GM18951 (cell line): ENCODE results near the gene TMEM178B.

Experiments used
- POLR2A ChIP-seq: IDR thresholded peaks from 4 replicates; pipeline ENCODE4 v1.6.1; 2011; ENCODE audit warnings: mild to moderate bottlenecking; ENCODE audit not compliant: insufficient read length, insufficient read depth; ENCODE audit errors: extremely low read depth
- in situ Hi-C: fragments of 300-500 bp; cut with MboI; formaldehyde crosslinking; loops from one replicate; pipeline ENCODE4 v1.12.0; 2022; ENCODE audit warnings: low sequenced_read_pairs, mixed read lengths, inconsistent platforms; ENCODE audit not compliant: unreplicated experiment

Gene TMEM178B

DNA sequence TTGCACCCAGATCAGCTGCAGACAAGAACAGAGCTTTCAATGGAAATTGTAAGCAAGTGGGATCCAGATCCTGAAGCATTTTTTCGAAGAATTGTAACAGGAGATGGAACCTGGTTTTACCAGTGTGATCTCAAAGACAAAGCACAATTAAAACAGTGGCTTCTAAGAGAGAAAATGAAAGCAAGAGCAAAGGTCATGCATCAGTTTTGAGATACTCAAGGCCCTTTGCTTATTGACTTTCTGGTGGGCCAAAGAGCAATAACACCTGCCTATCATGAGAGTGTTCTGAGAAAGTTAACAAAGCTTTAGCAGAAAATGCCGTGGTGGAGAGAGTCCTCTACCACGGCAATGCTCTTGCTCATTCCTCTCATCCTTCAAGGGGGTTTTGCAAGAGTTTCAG, 194.8 kb downstream of the TMEM178B start:
- in situ Hi-C loops, result no loop called here
- no peak for TF ChIP-seq POLR2A

DNA sequence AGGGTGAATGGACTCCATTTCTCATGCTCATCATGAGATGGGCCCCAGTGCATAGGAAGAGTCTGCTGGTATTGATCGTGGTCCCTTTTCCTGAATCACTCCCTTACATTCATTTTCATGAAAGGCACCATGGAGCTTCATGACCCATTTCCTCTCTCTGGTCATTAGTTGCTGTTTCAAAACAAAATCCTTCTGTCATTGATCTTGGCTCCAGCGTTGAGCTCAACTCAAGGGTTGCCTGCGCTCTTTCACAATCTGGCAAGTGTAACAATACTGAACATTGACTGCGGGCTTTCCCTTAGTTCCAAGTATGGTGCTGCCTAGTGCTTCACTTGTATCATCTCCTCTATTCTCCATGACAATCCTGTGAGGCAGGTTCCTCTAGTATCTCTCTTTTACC, 197.6 kb downstream of the TMEM178B start:
- TF ChIP-seq POLR2A, result no peak
- in situ Hi-C loops, result no loop called here

DNA sequence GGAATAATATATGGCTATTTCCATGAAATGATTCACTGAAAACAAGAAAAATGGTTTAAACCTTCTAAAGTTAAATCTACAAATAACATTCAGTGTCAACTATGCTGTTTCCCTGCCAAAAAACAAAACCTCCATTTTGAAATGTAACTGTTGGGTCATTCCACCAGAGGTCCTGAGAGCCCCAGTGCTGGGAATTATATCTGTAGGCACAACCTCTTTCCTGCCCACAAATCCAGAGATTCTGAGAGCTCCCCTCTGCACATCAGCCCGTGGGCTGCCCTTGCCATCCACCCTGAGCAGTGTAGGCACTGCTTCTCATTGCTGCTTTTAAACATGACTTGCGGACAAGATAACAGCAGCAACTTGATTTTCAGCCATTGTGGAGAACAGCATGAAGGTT, 198.6 kb downstream of the TMEM178B start:
- TF ChIP-seq POLR2A, result no peak
- in situ Hi-C loops, result no loop called here

DNA sequence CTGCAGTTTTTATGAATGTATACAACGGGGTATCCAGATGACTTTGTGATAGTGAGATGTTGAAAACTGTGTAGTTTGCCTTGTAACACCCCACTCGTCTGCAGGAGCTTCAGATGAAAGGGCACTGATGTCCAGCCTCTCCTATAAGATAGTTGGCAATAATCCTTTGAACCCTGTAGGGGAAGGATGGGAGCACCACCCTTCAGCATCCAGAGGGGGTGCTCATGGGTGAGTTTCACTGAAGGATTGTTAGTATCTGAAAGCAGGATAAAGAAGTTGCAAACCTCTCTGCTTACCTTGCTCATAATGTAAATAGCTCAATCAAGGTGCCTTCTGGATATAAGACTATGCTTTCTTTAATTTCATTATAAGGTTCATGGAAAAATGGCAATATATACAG, 201.5 kb downstream of the TMEM178B start:
- no peak for TF ChIP-seq POLR2A
- in situ Hi-C loops, result no loop called here

DNA sequence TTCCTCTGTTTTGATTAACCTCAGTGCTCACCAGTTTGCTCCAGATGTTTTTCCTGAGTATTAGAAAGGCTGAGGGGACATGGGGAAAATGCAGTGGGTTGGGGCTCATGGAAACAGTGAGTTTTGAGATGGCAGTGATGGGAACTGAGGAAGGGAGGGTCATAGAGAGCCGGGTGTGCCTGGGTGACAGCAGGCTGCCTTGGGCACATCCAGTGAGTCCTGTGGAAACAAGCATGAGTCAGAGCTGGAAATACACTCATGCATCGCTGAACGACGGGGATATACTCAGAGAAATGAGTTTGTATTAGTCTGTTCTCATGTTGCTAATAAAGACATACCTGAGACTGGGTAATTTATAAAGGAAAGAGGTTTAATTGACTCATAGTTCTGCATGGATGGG, 202.2 kb downstream of the TMEM178B start:
- no peak for TF ChIP-seq POLR2A
- in situ Hi-C loops, result no loop called here

DNA sequence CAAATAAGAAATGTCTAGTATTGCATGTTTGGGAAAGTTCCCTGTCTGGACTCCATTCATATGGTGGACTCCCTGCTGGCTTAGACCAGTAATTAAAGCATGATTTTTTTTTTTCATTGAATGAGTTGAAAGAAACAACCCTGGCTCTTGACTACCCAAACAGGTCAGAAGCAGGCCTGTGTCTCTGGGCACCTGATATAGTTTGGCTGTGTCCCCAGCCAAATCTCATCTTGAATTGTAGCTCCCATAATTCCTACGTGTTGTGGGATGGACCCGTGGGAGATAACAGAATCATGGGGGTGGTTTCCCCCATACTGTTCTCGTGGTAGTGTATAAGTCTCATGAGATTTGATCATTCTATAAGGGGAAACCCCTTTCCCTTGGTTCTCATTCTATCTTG, 206.2 kb downstream of the TMEM178B start:
- in situ Hi-C loops, result no loop called here
- no peak for TF ChIP-seq POLR2A

DNA sequence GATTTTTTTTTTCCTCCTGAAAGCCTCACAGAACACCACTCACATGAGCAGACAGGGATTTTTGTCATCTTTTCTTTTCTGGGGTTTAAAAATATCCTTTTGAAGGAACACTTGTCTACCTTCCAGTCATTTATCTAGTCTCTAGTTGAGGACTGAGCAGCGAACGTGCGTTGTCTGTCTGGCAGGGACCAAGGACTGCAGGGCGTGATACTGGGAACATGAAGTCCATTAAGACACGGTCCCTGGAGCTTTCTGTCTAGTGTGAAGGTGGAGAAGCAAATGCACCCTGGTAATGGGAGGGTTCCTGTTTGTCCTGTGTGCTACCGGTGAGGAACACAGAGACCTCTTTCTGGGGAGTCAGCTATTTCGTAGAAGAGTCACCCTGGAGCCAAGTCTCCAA, 207.4 kb downstream of the TMEM178B start:
- in situ Hi-C loops, result no loop called here
- TF ChIP-seq POLR2A, result no peak

DNA sequence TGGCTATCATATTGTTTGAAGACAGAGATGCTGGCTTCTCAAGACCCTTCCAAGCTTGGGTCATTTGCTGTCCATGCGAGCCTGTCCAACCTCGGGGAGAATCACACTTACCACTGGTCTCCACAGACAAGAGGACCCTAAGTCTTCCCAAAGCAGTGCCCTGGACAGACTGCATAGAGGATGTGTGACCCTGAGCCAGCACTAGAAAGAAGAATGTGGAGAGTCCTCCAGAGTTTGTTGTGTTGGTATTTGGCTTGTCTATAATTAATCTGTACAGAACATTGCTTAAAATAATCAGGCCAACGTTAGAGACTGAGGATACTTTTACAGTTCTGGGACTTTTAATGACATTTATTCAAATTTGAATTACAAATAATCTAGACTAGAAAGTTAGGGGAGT, 212.7 kb downstream of the TMEM178B start:
- in situ Hi-C loops, result no loop called here
- TF ChIP-seq POLR2A, result no peak

DNA sequence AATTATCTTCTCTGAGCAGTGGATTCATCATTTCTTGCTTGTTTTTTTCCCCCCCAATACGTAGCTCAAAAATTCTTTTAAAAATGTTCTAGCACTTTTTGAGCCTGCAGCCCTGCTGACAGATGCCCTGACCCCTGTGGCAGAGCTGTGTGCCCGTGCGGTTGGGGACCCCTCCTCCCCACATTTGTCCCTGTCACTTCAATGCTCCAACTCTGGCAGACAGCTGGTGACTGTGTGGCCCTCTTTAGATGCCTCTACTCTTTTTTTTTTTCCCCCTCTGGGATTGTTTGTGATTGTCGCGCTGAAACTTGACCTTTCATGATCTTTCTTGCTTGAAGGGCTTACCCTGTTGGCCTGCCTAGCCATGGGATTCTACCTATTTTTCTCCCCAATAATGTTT, 214.1 kb downstream of the TMEM178B start:
- TF ChIP-seq POLR2A, result no peak

DNA sequence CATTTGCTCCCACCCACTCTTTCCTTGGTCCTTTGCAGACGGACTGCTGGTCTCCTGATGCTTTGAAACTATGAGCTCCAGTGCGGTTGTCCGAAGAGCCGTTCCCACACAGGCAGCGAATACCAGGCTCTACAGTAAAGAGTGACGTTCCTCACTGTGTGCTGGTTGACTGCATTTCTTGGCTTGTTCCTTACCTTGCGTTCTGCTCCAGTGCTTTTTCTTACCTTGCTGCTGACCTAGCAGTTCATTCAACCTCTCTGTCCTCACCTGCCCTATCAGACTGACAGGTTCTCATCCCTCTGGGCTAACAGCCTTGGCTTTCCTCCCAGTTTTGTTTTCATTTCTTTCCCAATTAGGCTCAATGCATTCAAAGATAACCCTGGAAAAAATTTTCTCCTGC, 214.8 kb downstream of the TMEM178B start:
- in situ Hi-C loops, result no loop called here
- no peak for TF ChIP-seq POLR2A

More for the DNA sequence above, 214.1 kb downstream of the TMEM178B start:
- in situ Hi-C loops, result no loop called here

DNA sequence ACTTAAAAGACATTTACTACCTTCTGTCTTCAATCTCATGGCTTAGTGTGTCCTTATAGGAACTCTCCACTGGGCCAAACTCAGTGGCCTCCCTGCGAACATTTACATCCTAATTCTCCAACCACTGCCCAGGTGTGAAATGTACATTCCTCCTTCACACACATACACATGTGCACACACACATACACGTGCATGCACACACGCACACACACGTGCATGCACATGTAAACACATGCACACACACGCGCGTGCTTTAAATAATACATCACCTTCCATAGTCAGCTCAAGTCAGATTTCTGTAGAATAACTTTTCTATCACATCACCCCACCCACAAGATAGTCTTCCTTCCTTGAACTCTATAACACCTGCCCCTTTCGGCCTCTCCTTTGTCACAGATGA, 216.5 kb downstream of the TMEM178B start:
- no peak for TF ChIP-seq POLR2A
- in situ Hi-C loops, result no loop called here

DNA sequence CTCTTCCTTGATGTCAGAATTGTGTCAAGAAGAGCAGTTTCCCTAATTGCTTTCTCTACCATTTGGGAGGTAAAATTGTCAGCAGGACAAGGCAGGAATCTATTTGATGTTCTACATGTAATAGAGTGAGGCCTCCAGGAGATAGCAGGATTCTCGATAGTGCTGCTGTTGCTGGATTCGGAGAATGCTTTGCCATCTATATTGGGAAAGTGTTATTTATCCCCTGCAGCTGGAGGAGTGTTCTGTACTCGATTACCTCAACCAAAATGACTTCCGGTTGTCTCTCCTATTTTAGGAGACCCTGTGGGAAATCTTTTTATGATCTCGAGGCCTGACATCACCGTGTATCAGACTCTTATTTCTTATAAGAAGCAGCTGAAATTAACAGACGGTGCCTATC, 217.1 kb downstream of the TMEM178B start:
- TF ChIP-seq POLR2A, result no peak
- in situ Hi-C loops, result no loop called here

DNA sequence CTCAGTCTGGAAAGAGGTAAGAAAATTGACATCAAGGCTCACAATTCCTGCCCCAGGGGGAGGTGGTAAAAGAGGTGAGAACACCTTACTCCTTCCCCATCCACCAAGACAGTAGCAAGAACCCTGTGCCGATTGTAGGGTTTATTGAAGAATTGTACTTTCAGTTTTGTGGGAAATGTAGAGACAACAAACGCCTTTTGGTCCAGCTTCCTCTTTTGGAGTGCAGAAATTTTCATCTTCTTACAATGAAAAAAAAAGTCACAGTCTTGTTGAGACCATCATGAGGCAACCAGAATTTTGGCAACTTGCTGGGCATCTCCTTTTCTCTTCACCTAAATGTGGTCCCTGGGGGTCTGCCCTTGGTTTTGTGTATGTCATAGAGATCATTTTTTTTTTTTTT, 217.7 kb downstream of the TMEM178B start:
- TF ChIP-seq POLR2A, result no peak

DNA sequence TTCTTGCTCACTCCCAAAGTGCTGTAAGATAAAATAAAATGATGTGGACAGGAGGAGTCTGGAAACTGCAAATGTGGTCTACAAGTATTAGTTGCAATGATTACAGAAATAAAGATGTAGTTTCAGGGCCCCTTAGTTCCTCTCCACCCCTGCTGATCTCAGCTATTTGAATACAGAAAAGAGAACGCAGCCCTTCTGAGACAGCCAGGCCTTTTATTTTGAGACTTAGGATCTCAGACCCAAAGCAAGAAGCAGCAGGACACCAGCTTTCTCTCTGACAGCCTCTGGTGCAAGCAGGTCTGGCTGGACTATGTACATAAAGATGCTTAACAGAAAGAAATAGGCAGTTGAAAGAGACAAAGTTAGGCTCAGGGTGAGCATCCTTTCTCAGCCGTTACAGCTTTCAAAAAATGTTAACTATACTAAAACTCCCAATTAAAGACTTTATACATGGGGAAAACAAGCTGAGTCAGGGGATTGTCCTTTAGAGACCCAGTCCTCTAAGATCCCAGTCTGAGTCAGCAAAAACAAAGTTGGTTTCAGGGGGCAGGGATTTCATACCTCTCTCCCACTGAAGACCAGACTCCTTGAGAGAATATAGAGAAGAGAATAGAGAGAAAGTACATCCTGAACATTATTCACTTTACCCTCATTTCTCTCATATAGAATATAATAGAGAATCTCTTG, 220.4 kb downstream of the TMEM178B start:
- in situ Hi-C loops, result no loop called here

More for the DNA sequence above, 217.7 kb downstream of the TMEM178B start:
- in situ Hi-C loops, result no loop called here

More for the DNA sequence above, 220.4 kb downstream of the TMEM178B start:
- no peak for TF ChIP-seq POLR2A
